ENCODE results near the gene LENG1. TPM values are rescaled to one million over a fixed set of nuclear protein-coding genes. Genes with fewer than 3 reads are reported as not detected.

LENG1 gene
- total RNA-seq, 1 donor from 2014 or later: 11.5 TPM

DNA sequence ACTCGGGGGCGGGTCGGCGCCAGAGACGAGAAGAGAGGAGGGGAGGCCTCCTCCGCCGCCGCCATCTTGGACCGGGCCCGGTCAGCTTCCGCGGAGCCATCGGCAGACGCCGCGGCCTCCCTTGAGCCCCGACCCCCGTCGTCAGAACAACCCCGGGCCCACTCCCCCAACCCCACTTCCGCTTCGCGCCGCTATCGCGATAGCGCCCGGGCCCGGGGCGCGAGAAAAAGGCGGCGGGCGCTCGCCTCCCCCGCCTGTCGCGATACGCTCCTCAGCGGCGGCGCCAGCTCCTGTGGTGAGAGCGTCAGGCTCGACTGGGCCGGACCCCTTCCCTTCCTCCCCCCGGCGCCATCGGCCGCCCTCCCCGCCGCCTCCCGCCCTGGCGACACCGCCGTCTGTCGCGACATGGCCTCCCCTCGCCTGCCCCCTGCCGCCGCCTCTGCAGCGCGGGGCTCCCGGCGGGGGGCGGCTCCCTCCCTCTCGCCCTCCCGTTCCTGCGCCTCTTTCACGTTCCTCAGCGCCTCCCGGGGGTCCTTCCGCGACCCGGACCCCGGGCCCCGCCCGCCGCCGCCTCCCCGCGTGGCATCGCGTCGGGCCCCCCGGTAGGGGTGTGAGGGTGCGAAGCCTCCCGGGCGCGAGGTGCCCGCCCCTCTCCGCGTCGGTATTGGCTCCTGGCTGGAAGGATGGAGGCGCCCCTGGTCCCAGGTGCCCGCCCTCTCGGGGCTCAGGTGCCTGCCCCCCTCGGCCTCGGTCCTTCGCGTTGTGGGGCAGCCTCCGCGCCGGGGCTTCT is 21.6 kb downstream of the LENG1 start, which contains the start of gene CNOT3:
TSS of gene CNOT3 (plus strand) at position 64 of the 790 bp plus-strand sequence. CDS start 5,217 bp downstream, outside the sequence.
- TF ChIP-seq, protein P1, sequence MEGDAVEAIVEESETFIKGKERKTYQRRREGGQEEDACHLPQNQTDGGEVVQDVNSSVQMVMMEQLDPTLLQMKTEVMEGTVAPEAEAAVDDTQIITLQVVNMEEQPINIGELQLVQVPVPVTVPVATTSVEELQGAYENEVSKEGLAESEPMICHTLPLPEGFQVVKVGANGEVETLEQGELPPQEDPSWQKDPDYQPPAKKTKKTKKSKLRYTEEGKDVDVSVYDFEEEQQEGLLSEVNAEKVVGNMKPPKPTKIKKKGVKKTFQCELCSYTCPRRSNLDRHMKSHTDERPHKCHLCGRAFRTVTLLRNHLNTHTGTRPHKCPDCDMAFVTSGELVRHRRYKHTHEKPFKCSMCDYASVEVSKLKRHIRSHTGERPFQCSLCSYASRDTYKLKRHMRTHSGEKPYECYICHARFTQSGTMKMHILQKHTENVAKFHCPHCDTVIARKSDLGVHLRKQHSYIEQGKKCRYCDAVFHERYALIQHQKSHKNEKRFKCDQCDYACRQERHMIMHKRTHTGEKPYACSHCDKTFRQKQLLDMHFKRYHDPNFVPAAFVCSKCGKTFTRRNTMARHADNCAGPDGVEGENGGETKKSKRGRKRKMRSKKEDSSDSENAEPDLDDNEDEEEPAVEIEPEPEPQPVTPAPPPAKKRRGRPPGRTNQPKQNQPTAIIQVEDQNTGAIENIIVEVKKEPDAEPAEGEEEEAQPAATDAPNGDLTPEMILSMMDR (conservative IDR thresholded peaks at IDR 0.05; ENCODE audit: low read depth, low read length): peak; percentile 22
- H3K4me3 ChIP-seq (ENCODE audit: low read depth, low read length): peak within 1 kb of the TSS; percentile 88
- DNase-seq (ENCODE audit: low read depth): no peak

GRCh38 chr19:54136864-54137698 is 22.4 kb downstream of the LENG1 start:
- H3K4me3 ChIP-seq (ENCODE audit: low read depth, low read length): peak overlapping the region; percentile 88
- TF ChIP-seq, protein P1 (conservative IDR thresholded peaks at IDR 0.05; ENCODE audit: low read depth, low read length): no peak
- DNase-seq (ENCODE audit: low read depth): peak; percentile 99

DNA sequence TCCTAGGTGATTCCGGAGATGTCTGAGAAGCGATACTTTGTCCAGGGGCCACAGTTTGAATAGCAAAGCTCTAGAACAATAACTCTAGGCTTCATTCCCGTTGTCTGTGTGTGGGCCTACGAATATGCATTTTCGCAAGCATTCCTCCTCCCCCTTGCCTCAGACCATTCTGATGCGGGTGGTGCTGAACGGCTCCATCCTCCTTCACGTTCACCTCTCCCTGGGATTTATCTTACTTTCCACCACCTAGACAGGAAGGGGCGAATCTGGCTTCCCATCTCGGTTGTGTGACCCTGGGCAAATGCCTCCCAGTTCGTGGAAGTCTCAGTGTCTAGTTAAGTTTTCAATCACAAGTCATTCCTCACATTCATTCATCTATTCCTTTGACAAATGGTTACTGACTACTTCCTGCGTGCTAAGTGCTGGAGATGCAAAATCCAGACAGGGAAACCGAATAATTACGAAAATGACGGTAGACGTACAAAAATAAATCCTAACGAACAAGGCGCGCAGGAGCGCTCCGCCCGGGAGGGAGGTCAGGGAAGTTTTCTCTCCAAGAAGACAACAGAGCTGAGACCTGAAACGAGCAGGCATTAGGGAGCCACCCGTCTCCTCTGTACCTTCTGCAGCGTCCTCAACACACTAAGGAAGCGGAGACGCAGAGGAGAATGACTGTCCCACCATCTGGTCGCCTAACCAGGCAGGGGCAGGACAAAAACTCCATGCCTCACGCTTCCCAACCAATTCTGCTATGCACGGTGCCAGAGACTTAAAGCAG is 23.2 kb downstream of the LENG1 start:
- DNase-seq (ENCODE audit: low read depth): peak; percentile 9
- TF ChIP-seq, protein P1 (conservative IDR thresholded peaks at IDR 0.05; ENCODE audit: low read depth, low read length): no peak
- peak overlapping the region; percentile 70 for H3K4me3 ChIP-seq (ENCODE audit: low read depth, low read length)

DNA sequence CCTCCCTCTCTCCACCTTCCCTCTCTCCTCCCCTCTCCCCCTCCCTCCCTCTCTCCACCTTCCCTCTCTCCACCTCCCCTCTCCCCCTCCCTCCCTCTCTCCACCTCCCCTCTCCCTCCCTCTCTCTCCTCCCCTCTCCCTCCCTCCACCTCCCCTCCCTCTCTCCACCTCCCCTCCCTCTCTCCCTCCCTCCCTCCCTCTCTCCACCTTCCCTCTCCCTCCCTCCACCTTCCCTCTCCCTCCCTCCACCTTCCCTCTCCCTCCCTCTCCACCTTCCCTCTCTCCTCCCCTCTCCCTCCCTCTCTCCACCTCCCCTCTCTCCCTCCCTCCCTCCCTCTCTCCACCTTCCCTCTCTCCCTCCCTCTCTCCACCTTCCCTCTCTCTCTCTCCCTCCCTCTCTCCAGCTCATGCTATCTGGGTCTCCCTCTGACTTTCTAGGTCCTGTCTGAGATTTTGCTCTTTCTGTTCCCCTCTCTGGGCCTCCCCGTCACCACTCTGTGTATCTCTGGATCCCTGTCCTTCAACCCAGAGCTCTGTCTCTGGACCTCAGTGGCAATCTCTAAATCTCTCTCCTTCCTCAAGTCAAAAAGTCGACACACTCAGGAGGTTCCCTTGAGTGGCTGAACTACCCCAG is 25.4 kb downstream of the LENG1 start:
- no peak overlapping the region for H3K4me3 ChIP-seq (ENCODE audit: low read depth, low read length)
- TF ChIP-seq, protein P1 (conservative IDR thresholded peaks at IDR 0.05; ENCODE audit: low read depth, low read length): no peak
- DNase-seq (ENCODE audit: low read depth): no peak

DNA sequence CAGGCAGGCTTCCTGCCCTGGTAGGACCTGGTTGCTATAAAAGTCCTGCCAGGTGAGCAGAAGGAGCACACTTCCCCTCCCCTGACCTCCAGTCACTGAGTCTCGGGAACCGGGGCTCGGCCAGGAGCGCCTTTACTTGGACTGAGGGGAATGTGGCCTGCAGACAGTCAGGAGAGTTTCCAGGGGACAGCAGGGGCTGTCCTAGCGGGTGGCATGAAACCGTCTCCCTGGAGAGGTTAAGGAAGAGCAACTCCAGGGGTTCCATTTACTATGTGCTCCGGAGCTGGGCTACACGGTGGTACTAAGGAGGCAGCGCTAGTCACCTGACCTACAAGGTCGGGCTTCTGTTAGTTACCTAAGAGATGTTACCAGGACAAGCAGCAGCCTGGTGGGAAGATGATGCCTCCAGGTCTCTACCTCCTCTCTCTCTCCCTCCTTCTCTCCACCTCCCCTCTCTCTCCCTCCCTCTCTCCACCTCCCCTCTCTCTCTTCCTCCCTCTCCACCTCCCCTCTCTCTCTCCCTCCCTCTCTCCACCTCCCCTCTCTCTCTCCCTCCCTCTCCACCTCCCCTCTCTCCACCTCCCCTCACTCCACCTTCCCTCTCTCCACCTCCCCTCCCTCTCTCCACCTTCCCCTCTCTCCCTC is 26.1 kb downstream of the LENG1 start:
- DNase-seq (ENCODE audit: low read depth): no peak
- TF ChIP-seq, protein P1 (conservative IDR thresholded peaks at IDR 0.05; ENCODE audit: low read depth, low read length): no peak
- H3K4me3 ChIP-seq (ENCODE audit: low read depth, low read length): no peak overlapping the region

- DNase-seq (ENCODE audit: low read depth): no peak
- TF ChIP-seq, protein P1 (conservative IDR thresholded peaks at IDR 0.05; ENCODE audit: low read depth, low read length): no peak
- H3K4me3 ChIP-seq (ENCODE audit: low read depth, low read length): no peak overlapping the region
Measured at GRCh38 chr19:54129617-54129996, 29.9 kb downstream of the LENG1 start.

All from epithelial cell of proximal tubule (primary cell).